Measurements from ENCODE around the gene PRKCE. TPM values are rescaled to one million over a fixed set of nuclear protein-coding genes. Genes with fewer than 3 reads are reported as not detected.
A peak's percentile ranks its signal among the peaks of the same experiment; 100 is the strongest.

Gene PRKCE
- total RNA-seq, 1 experiment from 2014 or later = 12.1 TPM

GRCh38 chr2:45843136-45843535, 191.7 kb downstream of the PRKCE start:
- no TSS peak for BruUV-seq (replicated peaks)
- ChIA-PET CTCF (interaction anchor here (0.6 kb wide), 1 partner anchor 553 kb away, joined by 5 read pairs; no protein-coding TSS in a partner anchor), POLR2A (interaction anchor here (1.2 kb wide), 1 partner anchor 18 kb away, joined by 5 read pairs; no protein-coding TSS in a partner anchor)
- Mint-ChIP-seq H3K9me3 (ENCODE audit: unreplicated experiment) (no peaks in the 10 kb centered on the region), H3K4me3 (ENCODE audit: unreplicated experiment) (no peak overlapping the region), H3K4me1 (ENCODE audit: insufficient read depth, unreplicated experiment) (peaks cover 5% of the 10 kb centered on the region), H3K27me3 (ENCODE audit: insufficient read depth, unreplicated experiment) (no peaks in the 10 kb centered on the region), H3K36me3 (ENCODE audit: insufficient read depth, unreplicated experiment) (peaks cover 10% of the 10 kb centered on the region), H3K27ac (ENCODE audit: low read depth, unreplicated experiment) (no peak overlapping the region)
- no peak for DNase-seq (ENCODE audit: unreplicated experiment)
- intact Hi-C loops (cut with micrococcal nuclease) = no loop called here
- TF ChIP-seq CTCF (IDR thresholded peaks at IDR 0.05; ENCODE audit: unreplicated experiment) = no peak

- no peak overlapping the region for H3K4me3 Mint-ChIP-seq (ENCODE audit: unreplicated experiment)
- no peak overlapping the region for H3K27ac Mint-ChIP-seq (ENCODE audit: low read depth, unreplicated experiment)
- no peak for TF ChIP-seq CTCF (IDR thresholded peaks at IDR 0.05; ENCODE audit: unreplicated experiment)
- ChIA-PET POLR2A (interaction anchor here (0.6 kb wide), 1 partner anchor 161 kb away, joined by 3 read pairs; no protein-coding TSS in a partner anchor), CTCF (interaction anchor here (0.5 to 1.2 kb wide), 4 partner anchors 20 to 206 kb away, joined by 3 to 4 read pairs (median 3); no protein-coding TSS in a partner anchor)
- peaks cover 10% of the 10 kb centered on the region for H3K36me3 Mint-ChIP-seq (ENCODE audit: insufficient read depth, unreplicated experiment)
- H3K4me1 Mint-ChIP-seq (ENCODE audit: insufficient read depth, unreplicated experiment) = peaks cover 15% of the 10 kb centered on the region
- H3K9me3 Mint-ChIP-seq (ENCODE audit: unreplicated experiment) = no peaks in the 10 kb centered on the region
- intact Hi-C loops (cut with micrococcal nuclease) = no loop called here
- H3K27me3 Mint-ChIP-seq (ENCODE audit: insufficient read depth, unreplicated experiment) = no peaks in the 10 kb centered on the region
- DNase-seq (ENCODE audit: unreplicated experiment) = no peak
- BruUV-seq (replicated peaks) = no TSS peak
Measured at GRCh38 chr2:45844796-45845457, 193.5 kb downstream of the PRKCE start.

- TF ChIP-seq CTCF (IDR thresholded peaks at IDR 0.05; ENCODE audit: unreplicated experiment) = no peak
- H3K36me3 Mint-ChIP-seq (ENCODE audit: insufficient read depth, unreplicated experiment) = peaks cover 10% of the 10 kb centered on the region
- ChIA-PET POLR2A (no interaction called here), CTCF (interaction anchor here (0.5 to 1.2 kb wide), 3 partner anchors 20 to 58 kb away, joined by 3 to 4 read pairs (median 3); no protein-coding TSS in a partner anchor)
- H3K4me1 Mint-ChIP-seq (ENCODE audit: insufficient read depth, unreplicated experiment) = peaks cover 22% of the 10 kb centered on the region
- BruUV-seq (replicated peaks) = no TSS peak
- H3K27ac Mint-ChIP-seq (ENCODE audit: low read depth, unreplicated experiment) = no peak overlapping the region
- no peaks in the 10 kb centered on the region for H3K9me3 Mint-ChIP-seq (ENCODE audit: unreplicated experiment)
- DNase-seq (ENCODE audit: unreplicated experiment) = no peak
- H3K27me3 Mint-ChIP-seq (ENCODE audit: insufficient read depth, unreplicated experiment) = no peaks in the 10 kb centered on the region
- intact Hi-C loops (cut with micrococcal nuclease) = no loop called here
- H3K4me3 Mint-ChIP-seq (ENCODE audit: unreplicated experiment) = no peak overlapping the region
Measured at GRCh38 chr2:45845566-45845965, 194.1 kb downstream of the PRKCE start.

GRCh38 chr2:45849491-45850283, 198.2 kb downstream of the PRKCE start:
- Mint-ChIP-seq H3K36me3 (ENCODE audit: insufficient read depth, unreplicated experiment) (peaks cover 10% of the 10 kb centered on the region), H3K27ac (ENCODE audit: low read depth, unreplicated experiment) (peak overlapping the region; percentile 76), H3K4me3 (ENCODE audit: unreplicated experiment) (peak overlapping the region; percentile 2), H3K9me3 (ENCODE audit: unreplicated experiment) (no peaks in the 10 kb centered on the region), H3K4me1 (ENCODE audit: insufficient read depth, unreplicated experiment) (peaks cover 45% of the 10 kb centered on the region), H3K27me3 (ENCODE audit: insufficient read depth, unreplicated experiment) (no peaks in the 10 kb centered on the region)
- ChIA-PET CTCF (interaction anchor here (0.6 to 4.7 kb wide), 4 partner anchors 26 to 87 kb away, joined by 3 to 15 read pairs (median 8); no protein-coding TSS in a partner anchor), POLR2A (interaction anchor here (0.6 to 5.7 kb wide), 14 partner anchors 8 to 1854 kb away, joined by 3 to 60 read pairs (median 4); partner anchors contain the start of gene SRBD1)
- peak; percentile 83 for DNase-seq (ENCODE audit: unreplicated experiment)
- BruUV-seq (replicated peaks) = TSS peak; percentile 32
- no peak for TF ChIP-seq CTCF (IDR thresholded peaks at IDR 0.05; ENCODE audit: unreplicated experiment)
- intact Hi-C loops (cut with micrococcal nuclease) = no loop called here

All from MCF 10A (cell line).